Measurements from ENCODE around the gene VWA2. TPM values are rescaled to one million over a fixed set of nuclear protein-coding genes. Genes with fewer than 3 reads are reported as not detected.

Gene VWA2
- total RNA-seq, 1 experiment from 2014 or later, result not detected

DNA sequence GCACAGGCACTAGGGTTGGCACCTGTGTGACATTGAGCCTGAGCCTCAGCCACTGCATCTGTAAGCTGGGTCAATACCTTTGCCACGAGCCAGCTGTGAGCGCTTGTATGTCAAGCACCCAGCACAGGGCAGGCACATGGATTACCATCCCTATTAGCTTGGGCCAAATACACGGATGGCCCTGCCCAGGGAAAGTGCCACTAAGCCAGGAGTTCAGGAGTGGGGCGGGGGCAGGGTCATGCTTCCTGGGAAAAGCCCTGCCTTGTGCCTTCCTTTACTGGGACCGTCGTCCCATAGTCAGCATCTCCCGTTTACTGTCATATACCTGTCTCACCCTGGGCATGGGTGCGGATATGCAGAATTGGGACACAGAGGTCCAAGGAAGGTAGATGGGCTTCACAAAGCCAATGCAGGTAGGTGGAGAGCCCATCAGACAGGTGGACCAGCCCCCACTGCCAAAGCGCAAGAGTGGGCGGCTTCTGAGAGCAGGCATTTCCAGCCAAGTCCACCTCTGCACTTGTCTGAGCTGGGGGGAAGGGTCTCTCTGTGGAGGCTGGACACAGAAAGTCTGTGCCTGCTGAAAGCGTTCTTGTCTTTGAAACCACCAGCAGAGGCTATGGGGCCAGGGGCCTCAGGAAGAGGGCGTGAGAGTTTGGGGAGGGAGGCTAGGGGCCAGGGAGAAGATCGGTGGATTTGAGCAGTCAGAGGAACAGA, 72.6 kb downstream of the VWA2 start:
- no peak for TF ChIP-seq CEBPB (IDR thresholded peaks at IDR 0.05; ENCODE audit: low read depth)
- TF ChIP-seq SRF (IDR thresholded peaks at IDR 0.05; ENCODE audit: low read depth), result no peak
- TF ChIP-seq, protein P1, sequence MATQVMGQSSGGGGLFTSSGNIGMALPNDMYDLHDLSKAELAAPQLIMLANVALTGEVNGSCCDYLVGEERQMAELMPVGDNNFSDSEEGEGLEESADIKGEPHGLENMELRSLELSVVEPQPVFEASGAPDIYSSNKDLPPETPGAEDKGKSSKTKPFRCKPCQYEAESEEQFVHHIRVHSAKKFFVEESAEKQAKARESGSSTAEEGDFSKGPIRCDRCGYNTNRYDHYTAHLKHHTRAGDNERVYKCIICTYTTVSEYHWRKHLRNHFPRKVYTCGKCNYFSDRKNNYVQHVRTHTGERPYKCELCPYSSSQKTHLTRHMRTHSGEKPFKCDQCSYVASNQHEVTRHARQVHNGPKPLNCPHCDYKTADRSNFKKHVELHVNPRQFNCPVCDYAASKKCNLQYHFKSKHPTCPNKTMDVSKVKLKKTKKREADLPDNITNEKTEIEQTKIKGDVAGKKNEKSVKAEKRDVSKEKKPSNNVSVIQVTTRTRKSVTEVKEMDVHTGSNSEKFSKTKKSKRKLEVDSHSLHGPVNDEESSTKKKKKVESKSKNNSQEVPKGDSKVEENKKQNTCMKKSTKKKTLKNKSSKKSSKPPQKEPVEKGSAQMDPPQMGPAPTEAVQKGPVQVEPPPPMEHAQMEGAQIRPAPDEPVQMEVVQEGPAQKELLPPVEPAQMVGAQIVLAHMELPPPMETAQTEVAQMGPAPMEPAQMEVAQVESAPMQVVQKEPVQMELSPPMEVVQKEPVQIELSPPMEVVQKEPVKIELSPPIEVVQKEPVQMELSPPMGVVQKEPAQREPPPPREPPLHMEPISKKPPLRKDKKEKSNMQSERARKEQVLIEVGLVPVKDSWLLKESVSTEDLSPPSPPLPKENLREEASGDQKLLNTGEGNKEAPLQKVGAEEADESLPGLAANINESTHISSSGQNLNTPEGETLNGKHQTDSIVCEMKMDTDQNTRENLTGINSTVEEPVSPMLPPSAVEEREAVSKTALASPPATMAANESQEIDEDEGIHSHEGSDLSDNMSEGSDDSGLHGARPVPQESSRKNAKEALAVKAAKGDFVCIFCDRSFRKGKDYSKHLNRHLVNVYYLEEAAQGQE (IDR thresholded peaks at IDR 0.05; ENCODE audit: low read depth), result no peak
- no peak for TF ChIP-seq ZNF274 (IDR thresholded peaks at IDR 0.05; ENCODE audit: low read depth, low read length)
- TF ChIP-seq, protein P2, sequence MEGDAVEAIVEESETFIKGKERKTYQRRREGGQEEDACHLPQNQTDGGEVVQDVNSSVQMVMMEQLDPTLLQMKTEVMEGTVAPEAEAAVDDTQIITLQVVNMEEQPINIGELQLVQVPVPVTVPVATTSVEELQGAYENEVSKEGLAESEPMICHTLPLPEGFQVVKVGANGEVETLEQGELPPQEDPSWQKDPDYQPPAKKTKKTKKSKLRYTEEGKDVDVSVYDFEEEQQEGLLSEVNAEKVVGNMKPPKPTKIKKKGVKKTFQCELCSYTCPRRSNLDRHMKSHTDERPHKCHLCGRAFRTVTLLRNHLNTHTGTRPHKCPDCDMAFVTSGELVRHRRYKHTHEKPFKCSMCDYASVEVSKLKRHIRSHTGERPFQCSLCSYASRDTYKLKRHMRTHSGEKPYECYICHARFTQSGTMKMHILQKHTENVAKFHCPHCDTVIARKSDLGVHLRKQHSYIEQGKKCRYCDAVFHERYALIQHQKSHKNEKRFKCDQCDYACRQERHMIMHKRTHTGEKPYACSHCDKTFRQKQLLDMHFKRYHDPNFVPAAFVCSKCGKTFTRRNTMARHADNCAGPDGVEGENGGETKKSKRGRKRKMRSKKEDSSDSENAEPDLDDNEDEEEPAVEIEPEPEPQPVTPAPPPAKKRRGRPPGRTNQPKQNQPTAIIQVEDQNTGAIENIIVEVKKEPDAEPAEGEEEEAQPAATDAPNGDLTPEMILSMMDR (IDR thresholded peaks at IDR 0.05 in 2 of 3, conservative IDR thresholded peaks at IDR 0.05 in 1 of 3; ENCODE audit: borderline replicate concordance in 1 of 3, insufficient read depth in 1 of 3, low read depth in 2 of 3, low read length in 2 of 3), result no peak
- no peak for TF ChIP-seq JUND (IDR thresholded peaks at IDR 0.05)
- TF ChIP-seq FOSL1 (IDR thresholded peaks at IDR 0.05; ENCODE audit: low read depth), result no peak
- TF ChIP-seq EZH2phosphoT487 (IDR thresholded peaks at IDR 0.05; ENCODE audit: borderline replicate concordance), result no peak
- no peak for TF ChIP-seq TCF7L2 (IDR thresholded peaks at IDR 0.05; ENCODE audit: borderline replicate concordance, extremely low read depth, insufficient read depth, insufficient read length)
- TF ChIP-seq, protein P3, sequence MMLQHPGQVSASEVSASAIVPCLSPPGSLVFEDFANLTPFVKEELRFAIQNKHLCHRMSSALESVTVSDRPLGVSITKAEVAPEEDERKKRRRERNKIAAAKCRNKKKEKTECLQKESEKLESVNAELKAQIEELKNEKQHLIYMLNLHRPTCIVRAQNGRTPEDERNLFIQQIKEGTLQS (IDR thresholded peaks at IDR 0.05), result no peak
- TF ChIP-seq POLR2AphosphoS5 (IDR thresholded peaks at IDR 0.05; ENCODE audit: low read depth, low read length), result no peak
- Histone ChIP-seq H3K9me3 (ENCODE audit: control insufficient read depth in 1 of 2, insufficient read depth in 1 of 2, low read depth in 1 of 2, low read length in 2 of 2) (no peaks in the 10 kb centered on the region), H3K4me2 (ENCODE audit: low read length) (no peak overlapping the region), H4K20me1 (ENCODE audit: insufficient read depth) (no peaks in the 10 kb centered on the region; the same call in 1 of the 2 replicates), H3K4me1 (ENCODE audit: control insufficient read depth in 1 of 2, insufficient read depth in 2 of 2, low read length in 2 of 2) (peaks cover 0 to 5% of the 10 kb centered on the region in 2 experiments; a peak in 2 of 4 replicates), H3K4me3 (replicated peaks in 1 of 2; ENCODE audit: low read depth in 1 of 2, low read length in 2 of 2) (no peak overlapping the region), H2AFZ (ENCODE audit: low read depth, low read length, poor library complexity, severe bottlenecking) (no peak overlapping the region), H3K36me3 (ENCODE audit: control insufficient read depth in 1 of 2, insufficient read depth in 2 of 2, low read length in 2 of 2) (no peaks in the 10 kb centered on the region), H3K79me2 (ENCODE audit: insufficient read depth, low read length) (no peaks in the 10 kb centered on the region), H3K27me3 (ENCODE audit: insufficient read depth, low read length) (peaks cover 93% of the 10 kb centered on the region), H3K27ac (ENCODE audit: low read depth, low read length) (no peak overlapping the region), H3K9me2 (ENCODE audit: insufficient read depth) (no peaks in the 10 kb centered on the region), H3K9ac (ENCODE audit: low read length) (no peak overlapping the region)
- BruUV-seq (replicated peaks), result no TSS peak
- RAD21 ChIA-PET (ENCODE audit: low non-redundant PET in 1 of 2, low total read pairs in 2 of 2, uncharacterized antibody in 2 of 2, unreplicated experiment in 2 of 2), result interaction anchor here in 1 of 2 experiments (0.8 kb wide), 1 partner anchor 269 kb away, joined by 4 read pairs; no protein-coding TSS in a partner anchor
- ATAC-seq, result no peak
- DNase-seq (ENCODE audit: low read depth, low spot score), result no peak
- intact Hi-C loops (cut with micrococcal nuclease), result no loop called here
- POLR2A ChIA-PET, result no interaction called here
- CTCF ChIA-PET, result no interaction called here

Data from HCT116 (cell line).